ENCODE measurements around the gene PLPPR2.
"Not testable (repeated sequence)": the region's sequence is repeated elsewhere in the genome, so short reads cannot be mapped to it uniquely, and the experiment has no call there.

The PLPPR2 gene

GRCh38 chr19:11373885-11374432, 18.7 kb downstream of the PLPPR2 start:
- DNase-seq, result no peak

GRCh38 chr19:11374433-11375142, 19.4 kb downstream of the PLPPR2 start, which contains the start of gene SWSAP1:
SWSAP1 (plus strand) TSS chr19:11374666; CDS start chr19:11374681, 15 bp downstream.
- DNase-seq, result peak; percentile 99

- DNase-seq, result peak; percentile 86
These were observed 20.1 kb downstream of the PLPPR2 start for GRCh38 chr19:11375143-11375948.

DNA sequence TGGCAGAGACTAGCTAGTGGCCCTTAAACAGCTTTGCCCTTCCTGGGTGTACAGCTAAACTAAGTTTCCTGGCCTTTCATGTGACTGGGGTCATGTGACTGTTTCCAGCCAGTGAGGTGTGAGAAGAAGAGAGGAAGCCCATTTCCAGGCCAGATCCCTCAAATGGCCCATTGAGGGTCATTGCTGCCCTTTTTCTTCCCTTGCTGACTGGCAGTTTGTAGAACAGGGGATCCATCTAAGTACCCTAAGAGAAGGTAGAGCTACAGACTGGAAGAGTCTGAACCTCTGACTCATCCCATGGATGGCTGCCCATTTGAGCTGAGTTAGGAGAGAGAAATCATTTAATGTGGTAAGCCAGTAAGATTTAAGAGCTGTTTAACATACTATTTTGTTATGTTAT, 22.0 kb downstream of the PLPPR2 start:
- DNase-seq, result peak; percentile 65

DNA sequence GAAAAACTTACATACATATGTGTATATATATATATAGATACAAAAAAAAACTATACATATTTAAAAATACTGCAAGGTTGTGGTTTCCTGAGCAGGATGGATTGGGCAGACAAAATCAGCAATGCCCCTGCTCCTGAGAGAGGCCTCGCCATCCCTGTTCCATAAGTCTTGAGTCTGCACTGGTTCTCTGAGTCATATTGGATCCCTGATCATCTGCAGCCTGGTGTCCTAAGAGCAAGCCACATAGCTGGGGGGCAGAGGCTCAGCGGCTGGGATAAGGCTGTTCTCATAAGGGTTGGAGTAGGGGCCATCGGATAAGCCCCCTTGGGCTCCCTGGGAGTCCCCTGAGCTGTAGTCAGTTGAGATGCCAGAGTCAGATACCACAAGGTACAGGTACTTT, 22.5 kb downstream of the PLPPR2 start:
- DNase-seq, result no peak

DNA sequence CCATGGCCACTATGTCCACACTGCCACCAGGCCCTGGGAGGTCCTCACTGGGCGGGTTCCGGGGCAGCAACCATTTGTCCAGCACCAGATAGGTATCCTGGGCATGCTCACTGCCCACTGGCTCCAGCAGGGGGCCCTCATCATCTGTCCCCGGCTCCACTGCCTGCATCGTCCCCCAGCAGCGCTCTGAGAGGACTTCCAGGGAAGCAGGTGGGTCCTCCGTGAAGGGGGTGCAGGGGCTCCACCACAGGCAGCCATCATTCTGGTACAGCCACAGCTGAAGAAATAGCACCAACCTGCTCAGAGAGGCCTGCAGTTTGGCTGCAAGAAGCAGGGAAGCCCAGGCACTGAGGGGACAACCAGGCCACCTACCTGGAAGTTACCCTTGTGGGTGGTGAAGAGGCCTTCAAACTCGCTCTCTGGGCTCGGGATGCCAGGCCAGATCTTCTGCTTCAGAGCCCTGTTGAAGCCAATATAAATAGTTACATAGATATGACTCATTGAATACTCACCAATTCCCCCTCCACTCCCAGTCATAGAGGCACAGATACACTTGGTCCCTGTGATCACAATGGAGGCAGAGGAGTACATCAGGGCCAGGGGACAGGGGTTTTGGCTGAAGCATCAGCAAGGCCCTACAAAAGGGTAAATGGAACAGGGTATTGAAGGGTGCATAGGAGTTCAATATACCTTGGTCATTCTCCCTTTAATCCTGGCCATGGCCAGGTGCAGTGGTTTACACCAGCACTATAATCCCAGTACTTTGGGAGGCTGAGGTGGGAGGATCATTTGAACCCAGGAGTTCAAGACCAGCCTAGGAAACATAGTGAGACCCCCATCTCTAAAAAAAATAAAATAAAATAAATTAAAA, 23.3 kb downstream of the PLPPR2 start:
- peak; percentile 44 for DNase-seq

- not testable (repeated sequence) for DNase-seq
These were observed 24.1 kb downstream of the PLPPR2 start for GRCh38 chr19:11379269-11379845.

DNA sequence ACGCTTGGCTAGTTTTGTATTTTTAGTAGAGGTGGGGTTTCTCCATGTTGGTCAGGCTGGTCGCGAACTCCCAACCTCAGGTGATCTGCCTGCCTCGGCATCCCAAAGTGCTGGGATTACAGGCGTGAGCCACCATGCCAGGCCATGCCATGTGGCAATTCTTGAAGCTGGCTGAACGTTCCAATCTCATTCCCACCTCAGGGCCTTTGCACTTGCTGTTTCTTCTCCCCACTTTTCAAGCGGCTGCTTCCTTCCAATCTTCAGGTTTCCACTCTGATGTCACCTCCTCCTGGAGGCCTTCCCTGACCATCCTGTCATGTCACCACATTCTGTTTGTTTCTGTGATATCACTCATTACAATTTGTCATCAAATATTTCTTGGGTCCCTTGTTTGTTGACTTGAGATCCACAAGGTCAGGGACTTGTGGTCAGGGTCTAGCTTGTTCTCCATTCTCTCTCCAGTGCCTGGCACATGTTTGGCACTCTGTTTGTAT, 24.7 kb downstream of the PLPPR2 start:
- DNase-seq, result no peak

- DNase-seq, result peak; percentile 99
These were observed 25.7 kb downstream of the PLPPR2 start for GRCh38 chr19:11380653-11381537.

GRCh38 chr19:11382898-11383705, 27.9 kb downstream of the PLPPR2 start:
- DNase-seq, result peak; percentile 67

- DNase-seq, result no peak
These were observed 28.4 kb downstream of the PLPPR2 start for GRCh38 chr19:11383706-11384048.

- DNase-seq, result no peak
These were observed 29.5 kb downstream of the PLPPR2 start for GRCh38 chr19:11384778-11385129.

GRCh38 chr19:11387162-11388034, 32.2 kb downstream of the PLPPR2 start:
- DNase-seq, result no peak

DNA sequence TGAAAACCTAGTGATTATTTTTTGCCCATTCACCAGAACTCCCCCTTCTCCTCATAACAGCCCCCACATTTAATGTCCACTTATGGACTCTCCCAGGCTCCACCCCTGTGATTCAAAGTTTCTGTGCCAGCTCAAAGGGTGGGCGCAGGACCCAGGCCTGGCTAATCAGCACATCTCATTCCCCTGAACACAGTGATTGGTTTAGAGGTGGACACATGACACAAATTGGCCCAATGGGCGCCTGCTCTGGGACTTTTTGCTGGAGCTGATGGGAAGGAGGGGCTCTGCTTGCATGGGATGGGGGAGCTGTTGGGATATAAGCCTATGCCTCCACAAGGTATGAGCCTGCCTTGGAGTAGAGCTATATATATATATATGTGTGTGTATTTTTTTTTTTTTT, 35.1 kb downstream of the PLPPR2 start:
- no peak for DNase-seq

DNA sequence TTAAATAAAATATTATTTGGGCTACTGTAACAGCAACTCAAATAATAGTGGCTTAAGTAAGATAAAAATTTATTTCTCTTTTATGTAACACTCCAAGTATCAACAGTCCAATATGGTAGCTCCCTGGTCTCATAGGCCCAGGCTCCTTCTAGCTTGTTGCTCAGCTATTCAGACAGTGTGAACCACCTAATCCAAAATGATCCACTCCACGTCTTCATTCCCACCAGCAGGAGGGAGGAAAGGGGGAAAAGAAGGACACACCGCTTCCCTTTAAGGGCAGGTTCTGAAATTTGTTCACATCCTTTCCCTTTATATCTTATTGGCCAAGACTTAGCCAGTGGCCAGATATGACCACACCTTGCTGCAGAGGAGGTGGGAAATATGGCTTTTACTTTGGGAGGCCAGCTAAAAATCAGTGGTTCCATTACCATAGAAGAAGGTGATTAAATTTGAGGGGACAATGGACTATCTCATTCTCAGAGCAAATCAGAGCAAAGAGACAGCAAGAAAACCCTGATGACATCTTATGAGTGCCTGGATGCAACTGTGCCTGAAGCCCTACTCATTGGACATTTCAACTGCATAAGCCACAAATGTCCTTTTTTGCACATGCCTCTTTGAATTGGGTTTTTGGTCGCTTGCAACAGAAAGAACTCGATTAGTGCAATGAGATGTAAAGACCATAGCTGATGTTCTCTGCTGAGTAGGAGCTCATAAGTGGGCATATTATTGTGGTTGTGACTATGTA, 35.9 kb downstream of the PLPPR2 start:
- DNase-seq, result no peak

DNA sequence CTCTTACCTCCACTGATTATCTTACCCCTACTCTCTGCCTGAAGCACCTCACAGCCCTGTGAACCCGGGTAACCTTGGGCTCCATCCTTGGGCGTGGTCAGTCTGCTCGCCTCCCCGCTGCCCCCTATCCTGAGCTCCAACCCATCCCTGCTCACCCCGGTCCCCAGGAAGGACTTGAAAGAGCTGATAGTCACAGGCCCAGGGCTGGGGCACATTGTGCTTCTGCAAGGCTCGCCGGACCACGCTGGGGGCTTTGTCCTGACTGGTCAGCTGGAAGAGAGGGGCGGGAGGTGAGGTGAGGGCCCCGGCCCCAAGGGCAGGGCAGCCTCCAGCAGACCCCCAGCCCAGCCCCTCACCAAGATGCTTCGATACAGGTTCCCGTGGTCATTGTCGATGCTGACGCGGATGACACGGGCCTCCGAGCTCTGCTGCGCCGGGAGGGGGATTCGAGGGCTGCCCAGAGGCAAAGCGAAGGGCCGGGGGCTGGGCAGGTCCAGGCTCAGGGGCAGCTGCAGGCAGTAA, 41.9 kb downstream of the PLPPR2 start:
- no peak for DNase-seq

DNA sequence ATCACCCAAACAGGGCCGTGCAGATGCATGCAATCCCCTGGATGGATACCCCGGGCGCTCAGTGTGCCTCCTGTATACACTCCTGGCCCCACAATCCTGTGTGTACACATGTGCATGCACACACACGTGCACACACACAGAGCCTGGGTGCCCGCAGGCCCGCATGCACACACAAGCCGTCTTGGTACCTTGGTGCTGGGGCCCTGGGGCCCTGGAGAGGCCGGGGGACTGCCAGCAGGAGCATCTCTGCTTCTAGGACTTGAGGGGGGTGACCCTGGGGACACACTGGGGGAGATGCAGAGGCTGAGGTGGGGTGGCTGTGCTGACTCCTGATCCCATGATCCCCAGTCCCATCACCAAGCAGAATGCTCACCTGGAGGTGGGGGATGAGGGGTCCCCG, 44.4 kb downstream of the PLPPR2 start:
- no peak for DNase-seq

- DNase-seq, result no peak
These were observed 45.6 kb downstream of the PLPPR2 start for GRCh38 chr19:11400798-11401197.
